ENCODE data around the gene ACAD8.

ACAD8 gene

GRCh38 chr11:134264966-134265764 lies 11.8 kb downstream of the ACAD8 start:
- Mint-ChIP-seq H3K9me3 (no peaks in the 10 kb centered on the region), H3K27ac (no peak overlapping the region), H3K4me3 (no peak overlapping the region), H3K4me1 (peaks cover 36% of the 10 kb centered on the region), H3K27me3 (no peaks in the 10 kb centered on the region), H3K36me3 (peaks cover 11% of the 10 kb centered on the region)
- CTCF ChIA-PET: interaction anchor here (0.8 to 7.0 kb wide), 2 partner anchors 9 kb away, joined by 3 to 68 read pairs; partner anchors contain the start of gene GLB1L3
- no peak for DNase-seq

GRCh38 chr11:134266440-134266839 lies 13.1 kb downstream of the ACAD8 start:
- H3K27ac Mint-ChIP-seq: no peak overlapping the region
- CTCF ChIA-PET: interaction anchor here (7.0 kb wide), 1 partner anchor 8 kb away, joined by 68 read pairs; the partner anchor contains the start of gene GLB1L3
- H3K4me1 Mint-ChIP-seq: peaks cover 39% of the 10 kb centered on the region
- H3K4me3 Mint-ChIP-seq: no peak overlapping the region
- peaks cover 14% of the 10 kb centered on the region for H3K36me3 Mint-ChIP-seq
- H3K27me3 Mint-ChIP-seq: no peaks in the 10 kb centered on the region
- no peak for DNase-seq
- H3K9me3 Mint-ChIP-seq: no peaks in the 10 kb centered on the region

- H3K36me3 Mint-ChIP-seq: peaks cover 16% of the 10 kb centered on the region
- H3K27ac Mint-ChIP-seq: no peak overlapping the region
- CTCF ChIA-PET: no interaction called here
- no peaks in the 10 kb centered on the region for H3K9me3 Mint-ChIP-seq
- H3K4me3 Mint-ChIP-seq: no peak overlapping the region
- no peaks in the 10 kb centered on the region for H3K27me3 Mint-ChIP-seq
- no peak for DNase-seq
- peaks cover 42% of the 10 kb centered on the region for H3K4me1 Mint-ChIP-seq
These were observed 13.5 kb downstream of the ACAD8 start for GRCh38 chr11:134266841-134267251.

- Mint-ChIP-seq H3K27me3 (no peaks in the 10 kb centered on the region), H3K9me3 (no peaks in the 10 kb centered on the region), H3K4me3 (no peak overlapping the region), H3K36me3 (peaks cover 18% of the 10 kb centered on the region), H3K27ac (no peak overlapping the region), H3K4me1 (peaks cover 46% of the 10 kb centered on the region)
- DNase-seq: no peak
- CTCF ChIA-PET: no interaction called here
These were observed 14.1 kb downstream of the ACAD8 start for GRCh38 chr11:134267461-134267860.

- Mint-ChIP-seq H3K4me3 (no peak overlapping the region), H3K9me3 (no peaks in the 10 kb centered on the region), H3K27me3 (no peaks in the 10 kb centered on the region), H3K4me1 (peaks cover 51% of the 10 kb centered on the region), H3K36me3 (peaks cover 23% of the 10 kb centered on the region), H3K27ac (peak overlapping the region; percentile 55)
- CTCF ChIA-PET: interaction anchor here (0.8 kb wide), 1 partner anchor 44 kb away, joined by 5 read pairs; the partner anchor contains the start of gene NCAPD3
- no peak for DNase-seq
These were observed 14.6 kb downstream of the ACAD8 start for GRCh38 chr11:134267966-134268365.

- peak overlapping the region; percentile 82 for H3K27ac Mint-ChIP-seq
- H3K9me3 Mint-ChIP-seq: no peaks in the 10 kb centered on the region
- peak overlapping the region; percentile 24 for H3K4me3 Mint-ChIP-seq
- H3K27me3 Mint-ChIP-seq: no peaks in the 10 kb centered on the region
- H3K36me3 Mint-ChIP-seq: peaks cover 26% of the 10 kb centered on the region
- DNase-seq: peak; percentile 63
- H3K4me1 Mint-ChIP-seq: peaks cover 73% of the 10 kb centered on the region
- CTCF ChIA-PET: interaction anchor here (0.6 to 2.0 kb wide), 3 partner anchors 9 to 129 kb away, joined by 3 to 8 read pairs (median 6); no protein-coding TSS in a partner anchor
These were observed 16.9 kb downstream of the ACAD8 start for GRCh38 chr11:134270250-134270714.

DNA sequence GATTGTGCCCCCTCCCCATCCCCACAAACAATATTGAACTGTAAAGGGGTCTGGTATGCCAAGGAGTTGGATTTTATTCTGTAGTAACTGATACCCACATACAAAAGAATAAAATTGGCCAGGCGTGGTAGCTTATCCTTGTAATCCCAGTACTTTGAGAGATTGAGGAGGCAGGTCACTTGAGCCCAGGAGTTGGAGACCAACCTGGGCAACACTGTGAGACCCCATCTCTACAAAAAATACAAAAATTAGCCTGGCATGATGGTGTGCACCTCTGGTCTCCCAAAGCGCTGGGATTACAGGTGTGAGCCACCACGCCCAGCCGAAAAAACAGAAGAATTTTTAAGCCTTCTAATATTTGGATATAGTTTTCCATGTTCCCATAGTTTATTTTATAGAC lies 18.6 kb downstream of the ACAD8 start:
- CTCF ChIA-PET: interaction anchor here (6.7 kb wide), 1 partner anchor 9 kb away, joined by 68 read pairs; no protein-coding TSS in a partner anchor
- peaks cover 6% of the 10 kb centered on the region for H3K27me3 Mint-ChIP-seq
- no peak for DNase-seq
- peaks cover 69% of the 10 kb centered on the region for H3K4me1 Mint-ChIP-seq
- no peaks in the 10 kb centered on the region for H3K9me3 Mint-ChIP-seq
- H3K27ac Mint-ChIP-seq: no peak overlapping the region
- no peak overlapping the region for H3K4me3 Mint-ChIP-seq
- peaks cover 27% of the 10 kb centered on the region for H3K36me3 Mint-ChIP-seq

GRCh38 chr11:134272381-134273316 lies 19.3 kb downstream of the ACAD8 start:
- H3K4me3 Mint-ChIP-seq: peak overlapping the region; percentile 27
- peaks cover 13% of the 10 kb centered on the region for H3K27me3 Mint-ChIP-seq
- CTCF ChIA-PET: interaction anchor here (1.0 to 6.7 kb wide), 3 partner anchors 10 to 87 kb away, joined by 3 to 68 read pairs (median 3); no protein-coding TSS in a partner anchor
- peaks cover 72% of the 10 kb centered on the region for H3K4me1 Mint-ChIP-seq
- peaks cover 31% of the 10 kb centered on the region for H3K36me3 Mint-ChIP-seq
- no peaks in the 10 kb centered on the region for H3K9me3 Mint-ChIP-seq
- no peak for DNase-seq
- no peak overlapping the region for H3K27ac Mint-ChIP-seq

DNA sequence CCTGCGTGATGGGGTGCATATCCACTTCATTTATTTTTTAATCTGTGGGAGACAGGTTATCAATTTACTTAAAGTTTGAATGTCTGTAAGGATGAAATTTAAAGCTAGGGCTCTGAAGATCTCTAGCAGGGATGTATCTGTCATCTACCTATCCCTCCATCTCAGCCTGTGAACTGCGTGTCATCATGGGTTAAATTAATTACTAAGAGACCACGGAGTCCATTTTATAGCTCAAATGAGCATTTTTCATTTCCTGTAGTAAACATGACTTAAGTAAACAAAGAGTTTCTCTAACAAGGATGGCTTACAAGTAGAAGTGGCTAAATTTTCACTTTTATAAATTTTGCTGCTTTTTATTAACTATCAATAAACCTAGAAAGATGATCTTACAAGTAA lies 19.9 kb downstream of the ACAD8 start:
- Mint-ChIP-seq H3K9me3 (no peaks in the 10 kb centered on the region), H3K27ac (no peak overlapping the region), H3K4me1 (peaks cover 69% of the 10 kb centered on the region), H3K4me3 (peak overlapping the region; percentile 27), H3K27me3 (peaks cover 18% of the 10 kb centered on the region), H3K36me3 (peaks cover 31% of the 10 kb centered on the region)
- CTCF ChIA-PET: interaction anchor here (1.0 to 6.7 kb wide), 4 partner anchors 10 to 87 kb away, joined by 3 to 68 read pairs (median 3); no protein-coding TSS in a partner anchor
- DNase-seq: no peak

DNA sequence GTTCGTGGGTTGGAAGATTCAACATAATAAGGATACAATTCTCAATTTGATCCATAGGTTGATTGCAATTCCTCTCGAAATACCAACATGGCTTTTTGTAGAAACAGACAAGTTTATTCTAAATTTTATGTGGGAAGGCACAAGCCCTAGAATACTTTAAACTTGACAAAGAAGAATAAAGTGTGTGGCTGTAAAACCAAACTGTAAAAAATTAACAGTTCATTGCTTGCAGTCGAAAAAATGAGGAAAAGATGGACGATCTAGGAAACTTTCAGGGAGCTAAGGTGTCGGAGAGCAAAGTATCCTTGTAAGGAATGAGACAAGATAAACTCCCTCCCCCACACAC lies 21.8 kb downstream of the ACAD8 start:
- peak overlapping the region; percentile 97 for H3K27ac Mint-ChIP-seq
- CTCF ChIA-PET: interaction anchor here (6.7 kb wide), 1 partner anchor 12 kb away, joined by 68 read pairs; no protein-coding TSS in a partner anchor
- H3K27me3 Mint-ChIP-seq: peaks cover 21% of the 10 kb centered on the region

GRCh38 chr11:134275534-134276395 lies 22.4 kb downstream of the ACAD8 start, which contains the start of gene GLB1L3:
Gene GLB1L3, plus strand, starts transcription at chr11:134276379. Its CDS starts 362 bp downstream, at chr11:134276741.
- DNase-seq: peak; percentile 91
- Mint-ChIP-seq H3K4me1 (peaks cover 61% of the 10 kb centered on the region), H3K9me3 (peaks cover 4% of the 10 kb centered on the region), H3K27ac (peak within 1 kb of the TSS; percentile 97), H3K4me3 (peak within 1 kb of the TSS; percentile 94), H3K36me3 (peaks cover 33% of the 10 kb centered on the region), H3K27me3 (peaks cover 21% of the 10 kb centered on the region)
- CTCF ChIA-PET: interaction anchor here (0.6 to 6.7 kb wide), 7 partner anchors 13 to 74 kb away, joined by 3 to 68 read pairs (median 4); no protein-coding TSS in a partner anchor

More for the DNA sequence above, 21.8 kb downstream of the ACAD8 start:
- Mint-ChIP-seq H3K36me3 (peaks cover 36% of the 10 kb centered on the region), H3K4me1 (peaks cover 67% of the 10 kb centered on the region), H3K4me3 (peak overlapping the region; percentile 94), H3K9me3 (peaks cover 4% of the 10 kb centered on the region)
- no peak for DNase-seq

DNA sequence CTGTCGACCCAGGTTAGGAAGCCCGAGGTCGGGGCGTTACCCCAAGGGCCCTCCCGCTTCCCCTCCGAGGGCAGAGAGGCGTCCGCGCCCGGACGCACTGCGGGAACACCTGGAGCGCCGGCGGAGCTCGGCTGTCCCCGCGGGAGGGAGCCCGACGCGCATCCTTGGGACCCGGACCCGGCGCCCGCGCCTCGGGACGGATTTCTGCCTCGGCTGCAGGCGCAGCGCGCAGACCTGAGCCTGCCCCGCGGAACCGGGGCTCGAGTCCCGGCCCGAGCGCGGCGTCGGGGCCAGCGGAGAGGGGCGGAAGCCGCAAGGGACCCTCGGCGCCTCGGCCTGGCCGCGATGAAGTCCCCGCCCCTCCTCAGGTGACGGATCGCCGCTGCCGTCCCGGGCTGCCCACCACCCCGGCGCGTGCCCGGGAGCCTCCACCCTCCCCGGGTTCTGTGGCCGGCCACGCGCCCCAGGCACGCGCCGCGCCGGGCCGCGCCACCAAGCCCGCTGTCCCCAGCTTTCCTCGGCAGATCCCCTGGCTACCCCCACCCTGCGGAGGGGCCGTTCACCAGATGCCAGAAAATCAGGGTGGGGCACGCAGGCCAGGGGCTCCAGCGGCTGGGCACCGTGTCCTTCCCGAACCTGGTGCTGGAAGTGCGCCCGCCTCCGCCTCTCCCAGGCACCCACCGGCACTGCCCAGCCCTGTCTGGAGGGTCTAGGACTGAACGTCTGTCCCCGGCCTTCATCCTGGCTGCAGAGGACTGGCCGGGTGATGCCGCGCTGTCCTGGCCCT lies 23.2 kb downstream of the ACAD8 start:
- DNase-seq: peak; percentile 27
- CTCF ChIA-PET: interaction anchor here (0.9 to 6.7 kb wide), 6 partner anchors 14 to 73 kb away, joined by 3 to 68 read pairs (median 4); no protein-coding TSS in a partner anchor
- Mint-ChIP-seq H3K27ac (peak overlapping the region; percentile 97), H3K4me1 (peaks cover 53% of the 10 kb centered on the region), H3K4me3 (peak overlapping the region; percentile 94), H3K27me3 (peaks cover 21% of the 10 kb centered on the region), H3K9me3 (peaks cover 4% of the 10 kb centered on the region), H3K36me3 (peaks cover 28% of the 10 kb centered on the region)
